PFSK-1 (cell line): ENCODE measurements around the gene ENPP5. TPM values are rescaled to one million over a fixed set of nuclear protein-coding genes. Genes with fewer than 3 reads are reported as not detected.

Experiments used
- FOXP2 ChIP-seq: optimal IDR thresholded peaks from 2 replicates; pipeline ENCODE3; 2011; ENCODE audit warnings: borderline replicate concordance, control low read depth, inconsistent platforms; ENCODE audit not compliant: insufficient read depth; ENCODE audit errors: extremely low read length, extremely low read depth
- POLR2AphosphoS5 ChIP-seq: IDR thresholded peaks from 2 replicates; pipeline ENCODE4 v1.6.1; 2012; ENCODE audit warnings: low read depth, mild to moderate bottlenecking, control low read depth, low read length, moderate library complexity
- REST ChIP-seq, 2 experiments: IDR thresholded peaks; 2 replicates each; pipeline versions ENCODE4 v1.6.1 to v1.8.0; 2011 to 2012; ENCODE audit warnings: low read depth in 2 of 2, low read length in 2 of 2, control low read depth in 1 of 2, inconsistent platforms in 1 of 2, mild to moderate bottlenecking in 1 of 2, moderate library complexity in 1 of 2; ENCODE audit not compliant: insufficient read depth in 1 of 2
- SIN3A ChIP-seq: IDR thresholded peaks from 2 replicates; pipeline ENCODE4 v1.6.1; 2012; ENCODE audit warnings: mild to moderate bottlenecking, low read length, moderate library complexity, borderline replicate concordance; ENCODE audit not compliant: insufficient read depth
- TAF1 ChIP-seq: IDR thresholded peaks from 2 replicates; pipeline ENCODE4 v1.6.1; 2012; ENCODE audit warnings: low read length, control low read depth, borderline replicate concordance; ENCODE audit not compliant: insufficient read depth
- polyA plus RNA-seq: library from polyadenylated mRNA; unstranded; fragments of >200 nt; gene quantifications from one replicate; pipeline ENCODE4 v1.2.1, GENCODE V29; 2012; ENCODE audit warnings: low read depth, missing spikeins; ENCODE audit not compliant: insufficient read length

The ENPP5 gene
- polyA plus RNA-seq = not detected

GRCh38 chr6:46170357-46171289 lies at the start of gene ENPP5:
TSS of gene ENPP5 (minus strand) at chr6:46170980. CDS start at chr6:46168262, 2,718 bp downstream.
- TF ChIP-seq REST (IDR thresholded peaks at IDR 0.05; ENCODE audit: insufficient read depth in 1 of 2, low read depth in 2 of 2, low read length in 2 of 2) = no peak
- no peak for TF ChIP-seq FOXP2
- TF ChIP-seq POLR2AphosphoS5 = no peak
- TF ChIP-seq SIN3A = no peak
- no peak for TF ChIP-seq TAF1

- TF ChIP-seq TAF1 (no peak), REST (IDR thresholded peaks at IDR 0.05; ENCODE audit: insufficient read depth in 1 of 2, low read depth in 2 of 2, low read length in 2 of 2) (no peak), FOXP2 (no peak), POLR2AphosphoS5 (no peak), SIN3A (no peak)
Observed at GRCh38 chr6:46219661-46220060, 48.9 kb upstream of the ENPP5 start.

GRCh38 chr6:46218457-46218856 lies 47.7 kb upstream of the ENPP5 start:
- TF ChIP-seq POLR2AphosphoS5 = no peak
- no peak for TF ChIP-seq REST (IDR thresholded peaks at IDR 0.05; ENCODE audit: insufficient read depth in 1 of 2, low read depth in 2 of 2, low read length in 2 of 2)

GRCh38 chr6:46217671-46218131 lies 46.9 kb upstream of the ENPP5 start:
- TF ChIP-seq FOXP2 (no peak), TAF1 (no peak), REST (IDR thresholded peaks at IDR 0.05; ENCODE audit: insufficient read depth in 1 of 2, low read depth in 2 of 2, low read length in 2 of 2) (no peak), POLR2AphosphoS5 (no peak), SIN3A (no peak)

GRCh38 chr6:46216879-46217278 lies 46.1 kb upstream of the ENPP5 start:
- TF ChIP-seq TAF1 = no peak
- no peak for TF ChIP-seq POLR2AphosphoS5
- no peak for TF ChIP-seq REST (IDR thresholded peaks at IDR 0.05; ENCODE audit: insufficient read depth in 1 of 2, low read depth in 2 of 2, low read length in 2 of 2)
- TF ChIP-seq FOXP2 = no peak
- TF ChIP-seq SIN3A = no peak
